Measurements from ENCODE around the gene PLAAT4.

The PLAAT4 gene

DNA sequence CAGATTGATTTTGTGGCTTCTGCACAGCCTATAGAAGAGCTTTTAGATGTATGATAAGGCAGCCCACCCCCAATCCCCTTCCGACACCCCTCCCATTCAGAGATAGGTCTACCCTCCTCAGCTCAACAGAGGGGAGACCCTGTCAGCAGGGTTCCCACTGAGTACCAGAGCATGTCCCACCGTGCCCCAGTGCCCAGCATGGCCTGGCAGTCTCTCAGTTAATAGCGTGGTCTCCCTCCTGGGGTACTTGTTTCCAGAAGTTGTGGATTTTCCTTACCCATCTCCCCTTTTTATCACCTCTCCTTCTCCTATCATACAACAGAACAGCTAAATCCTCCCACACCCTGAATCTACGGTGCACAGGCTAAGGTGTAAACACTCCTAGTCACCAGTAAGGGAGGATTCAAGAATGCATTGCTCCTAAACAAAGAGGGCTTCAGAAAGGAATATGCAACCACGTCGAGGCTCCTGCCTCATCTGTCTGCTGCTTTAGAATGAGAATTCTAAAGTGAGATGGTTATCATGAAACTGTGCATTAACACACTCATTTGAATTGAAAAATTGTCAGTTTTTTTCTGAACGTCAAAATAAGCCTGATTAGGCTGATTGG is 19.9 kb downstream of the PLAAT4 start:
- TF ChIP-seq POLR2AphosphoS5 (IDR thresholded peaks at IDR 0.05; ENCODE audit: low read depth) = no peak
- TF ChIP-seq, protein P1, sequence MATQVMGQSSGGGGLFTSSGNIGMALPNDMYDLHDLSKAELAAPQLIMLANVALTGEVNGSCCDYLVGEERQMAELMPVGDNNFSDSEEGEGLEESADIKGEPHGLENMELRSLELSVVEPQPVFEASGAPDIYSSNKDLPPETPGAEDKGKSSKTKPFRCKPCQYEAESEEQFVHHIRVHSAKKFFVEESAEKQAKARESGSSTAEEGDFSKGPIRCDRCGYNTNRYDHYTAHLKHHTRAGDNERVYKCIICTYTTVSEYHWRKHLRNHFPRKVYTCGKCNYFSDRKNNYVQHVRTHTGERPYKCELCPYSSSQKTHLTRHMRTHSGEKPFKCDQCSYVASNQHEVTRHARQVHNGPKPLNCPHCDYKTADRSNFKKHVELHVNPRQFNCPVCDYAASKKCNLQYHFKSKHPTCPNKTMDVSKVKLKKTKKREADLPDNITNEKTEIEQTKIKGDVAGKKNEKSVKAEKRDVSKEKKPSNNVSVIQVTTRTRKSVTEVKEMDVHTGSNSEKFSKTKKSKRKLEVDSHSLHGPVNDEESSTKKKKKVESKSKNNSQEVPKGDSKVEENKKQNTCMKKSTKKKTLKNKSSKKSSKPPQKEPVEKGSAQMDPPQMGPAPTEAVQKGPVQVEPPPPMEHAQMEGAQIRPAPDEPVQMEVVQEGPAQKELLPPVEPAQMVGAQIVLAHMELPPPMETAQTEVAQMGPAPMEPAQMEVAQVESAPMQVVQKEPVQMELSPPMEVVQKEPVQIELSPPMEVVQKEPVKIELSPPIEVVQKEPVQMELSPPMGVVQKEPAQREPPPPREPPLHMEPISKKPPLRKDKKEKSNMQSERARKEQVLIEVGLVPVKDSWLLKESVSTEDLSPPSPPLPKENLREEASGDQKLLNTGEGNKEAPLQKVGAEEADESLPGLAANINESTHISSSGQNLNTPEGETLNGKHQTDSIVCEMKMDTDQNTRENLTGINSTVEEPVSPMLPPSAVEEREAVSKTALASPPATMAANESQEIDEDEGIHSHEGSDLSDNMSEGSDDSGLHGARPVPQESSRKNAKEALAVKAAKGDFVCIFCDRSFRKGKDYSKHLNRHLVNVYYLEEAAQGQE (IDR thresholded peaks at IDR 0.05; ENCODE audit: insufficient replicate concordance, low read depth) = no peak
- TF ChIP-seq GABPA (IDR thresholded peaks at IDR 0.05; ENCODE audit: low read depth) = no peak
- TF ChIP-seq SPI1 (IDR thresholded peaks at IDR 0.05; ENCODE audit: borderline replicate concordance, low read depth) = no peak
- TF ChIP-seq, protein P2, sequence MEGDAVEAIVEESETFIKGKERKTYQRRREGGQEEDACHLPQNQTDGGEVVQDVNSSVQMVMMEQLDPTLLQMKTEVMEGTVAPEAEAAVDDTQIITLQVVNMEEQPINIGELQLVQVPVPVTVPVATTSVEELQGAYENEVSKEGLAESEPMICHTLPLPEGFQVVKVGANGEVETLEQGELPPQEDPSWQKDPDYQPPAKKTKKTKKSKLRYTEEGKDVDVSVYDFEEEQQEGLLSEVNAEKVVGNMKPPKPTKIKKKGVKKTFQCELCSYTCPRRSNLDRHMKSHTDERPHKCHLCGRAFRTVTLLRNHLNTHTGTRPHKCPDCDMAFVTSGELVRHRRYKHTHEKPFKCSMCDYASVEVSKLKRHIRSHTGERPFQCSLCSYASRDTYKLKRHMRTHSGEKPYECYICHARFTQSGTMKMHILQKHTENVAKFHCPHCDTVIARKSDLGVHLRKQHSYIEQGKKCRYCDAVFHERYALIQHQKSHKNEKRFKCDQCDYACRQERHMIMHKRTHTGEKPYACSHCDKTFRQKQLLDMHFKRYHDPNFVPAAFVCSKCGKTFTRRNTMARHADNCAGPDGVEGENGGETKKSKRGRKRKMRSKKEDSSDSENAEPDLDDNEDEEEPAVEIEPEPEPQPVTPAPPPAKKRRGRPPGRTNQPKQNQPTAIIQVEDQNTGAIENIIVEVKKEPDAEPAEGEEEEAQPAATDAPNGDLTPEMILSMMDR (IDR thresholded peaks at IDR 0.05; ENCODE audit: insufficient read depth, low read length) = no peak
- Histone ChIP-seq H3K4me3 (replicated peaks; ENCODE audit: insufficient read depth, low read length) (no peak overlapping the region), H3K27ac (replicated peaks) (no peak overlapping the region), H3K27me3 (ENCODE audit: insufficient read depth, poor library complexity, severe bottlenecking) (no peaks in the 10 kb centered on the region)
- DNase-seq (ENCODE audit: low read depth in 1 of 2, low spot score in 1 of 2) = no peak

DNA sequence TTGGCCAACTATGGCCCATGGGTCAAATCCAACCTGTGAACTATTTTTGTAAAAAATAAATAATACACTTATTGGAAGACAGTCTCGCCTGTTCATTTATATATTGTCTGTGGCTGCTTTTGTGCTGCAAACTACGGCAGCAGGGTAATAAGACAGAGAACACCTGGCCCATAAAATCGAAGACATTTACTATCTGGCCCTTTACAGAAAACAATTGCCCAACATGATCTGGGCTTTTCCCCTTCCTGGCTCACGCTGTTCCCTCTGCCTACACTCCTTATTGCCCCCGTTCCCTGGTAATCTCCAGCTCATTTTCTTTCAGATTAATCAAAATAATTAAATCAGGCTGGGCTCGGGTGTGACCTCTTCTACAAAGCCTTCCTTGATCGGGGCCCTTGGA is 21.0 kb downstream of the PLAAT4 start:
- no peak for DNase-seq (ENCODE audit: low read depth in 1 of 2, low spot score in 1 of 2)
- Histone ChIP-seq H3K4me3 (replicated peaks; ENCODE audit: insufficient read depth, low read length) (no peak overlapping the region), H3K27ac (replicated peaks) (no peak overlapping the region), H3K27me3 (ENCODE audit: insufficient read depth, poor library complexity, severe bottlenecking) (no peaks in the 10 kb centered on the region)
- TF ChIP-seq GABPA (IDR thresholded peaks at IDR 0.05; ENCODE audit: low read depth) (no peak), SPI1 (IDR thresholded peaks at IDR 0.05; ENCODE audit: borderline replicate concordance, low read depth) (no peak)
- TF ChIP-seq, protein P1 (IDR thresholded peaks at IDR 0.05; ENCODE audit: insufficient replicate concordance, low read depth) = no peak

DNA sequence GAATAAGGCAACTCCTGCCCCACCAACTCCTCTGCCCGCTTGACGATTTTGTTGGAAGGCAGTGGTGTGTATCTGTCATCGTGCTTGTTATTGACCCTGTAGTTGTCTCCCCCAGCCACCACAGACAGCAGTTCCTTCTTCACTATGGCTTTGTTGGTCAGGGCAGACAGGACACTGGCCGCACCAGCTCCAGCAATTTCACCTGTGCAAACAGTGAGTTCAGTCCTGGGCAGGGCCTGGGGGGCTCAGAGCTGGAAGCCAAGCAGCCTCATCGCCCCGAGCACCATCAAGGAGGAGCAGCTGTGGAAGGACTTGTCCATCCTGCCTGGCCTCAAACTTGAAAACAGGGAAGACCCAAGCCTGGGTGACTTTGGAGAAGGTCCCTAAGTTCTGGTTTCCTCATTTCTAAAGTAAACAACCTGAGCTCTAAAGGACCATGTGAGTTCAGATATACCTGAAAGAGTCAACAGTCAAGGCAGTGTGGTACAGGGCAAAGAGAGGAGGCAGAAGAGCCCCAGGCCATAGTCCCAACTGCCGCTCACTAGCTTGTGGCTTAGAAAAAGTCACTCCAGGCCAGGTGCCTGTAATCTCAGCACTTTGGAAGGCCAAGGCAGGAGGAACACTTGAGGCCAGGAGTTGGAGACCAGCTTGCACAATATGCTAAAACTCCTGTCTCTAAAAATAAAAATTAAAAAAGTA is 22.0 kb downstream of the PLAAT4 start:
- Histone ChIP-seq H3K27ac (replicated peaks) (no peak overlapping the region), H3K27me3 (ENCODE audit: insufficient read depth, poor library complexity, severe bottlenecking) (no peaks in the 10 kb centered on the region), H3K4me3 (replicated peaks; ENCODE audit: insufficient read depth, low read length) (no peak overlapping the region)
- TF ChIP-seq POLR2AphosphoS5 (IDR thresholded peaks at IDR 0.05; ENCODE audit: low read depth) (no peak), GABPA (IDR thresholded peaks at IDR 0.05; ENCODE audit: low read depth) (no peak), SPI1 (IDR thresholded peaks at IDR 0.05; ENCODE audit: borderline replicate concordance, low read depth) (no peak)
- TF ChIP-seq, protein P1 (IDR thresholded peaks at IDR 0.05; ENCODE audit: insufficient replicate concordance, low read depth) = no peak
- TF ChIP-seq, protein P2 (IDR thresholded peaks at IDR 0.05; ENCODE audit: insufficient read depth, low read length) = no peak
- DNase-seq (ENCODE audit: low read depth in 1 of 2, low spot score in 1 of 2) = no peak

All from HL-60 (cell line).